KBM-7 (cell line): Measurements from ENCODE around the gene NDUFA13.

Experiments
- DNase-seq: peaks from one replicate; pipeline ENCODE4 v3.0.0-alpha.2; 2015
- in situ Hi-C: fragments of 300-500 bp; cut with MboI; formaldehyde crosslinking; loops from 2 replicates; pipeline ENCODE4 v1.14.3; 2020; ENCODE audit warnings: low sequenced_read_pairs, low pct_unique_long_range_greater_than_20kb, mixed read lengths

Gene NDUFA13

GRCh38 chr19:19540715-19541515 is 24.9 kb downstream of the NDUFA13 start:
- in situ Hi-C loops: loop anchor here (25.0 kb wide), 1 partner anchor 396 kb away; no protein-coding TSS in a partner anchor

DNA sequence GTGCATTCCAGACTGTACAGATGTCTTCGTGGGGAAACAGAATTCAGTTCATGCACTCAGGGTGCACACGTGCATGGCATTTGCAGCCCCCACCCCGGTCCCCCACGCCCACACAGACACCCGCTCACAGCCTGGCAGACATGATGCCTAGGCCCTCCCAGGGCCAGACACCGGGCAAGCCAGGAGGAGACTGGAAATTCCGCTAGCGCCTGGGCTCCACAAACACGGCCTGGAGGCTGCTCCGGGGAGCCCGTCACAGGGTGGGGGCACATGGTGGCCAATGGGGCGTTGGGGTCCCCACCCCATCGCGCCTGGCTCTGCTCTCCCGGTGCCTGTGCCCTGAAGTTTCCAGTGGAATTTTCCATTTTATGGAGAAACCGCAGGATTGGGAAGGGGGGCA is 25.6 kb downstream of the NDUFA13 start:
- in situ Hi-C loops: loop anchor here (25.0 kb wide), 1 partner anchor 396 kb away; no protein-coding TSS in a partner anchor

More at GRCh38 chr19:19540715-19541515, 24.9 kb downstream of the NDUFA13 start:
- DNase-seq: no peak

GRCh38 chr19:19542507-19542906 is 26.5 kb downstream of the NDUFA13 start:
- in situ Hi-C loops: loop anchor here (25.0 kb wide), 1 partner anchor 395 kb away; no protein-coding TSS in a partner anchor
- no peak for DNase-seq

More for the DNA sequence above, 25.6 kb downstream of the NDUFA13 start:
- no peak for DNase-seq

DNA sequence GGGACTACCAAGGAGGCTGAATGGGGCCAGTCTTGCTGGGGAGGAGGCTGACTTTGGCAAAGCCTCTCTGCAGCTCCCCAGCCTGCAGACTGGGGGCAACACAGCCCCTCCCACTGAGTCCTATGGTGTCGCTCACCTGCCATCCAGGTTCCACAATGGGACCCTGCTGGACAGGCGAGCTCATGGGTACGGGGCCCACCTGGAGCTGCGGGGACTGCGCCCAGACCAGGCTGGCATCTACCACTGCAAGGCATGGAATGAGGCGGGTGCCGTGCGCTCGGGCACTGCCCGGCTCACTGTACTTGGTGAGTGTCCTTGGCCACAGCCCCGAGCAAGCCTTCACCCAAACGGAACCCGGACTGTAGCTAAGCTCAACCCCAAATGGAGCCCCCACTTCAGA is 27.1 kb downstream of the NDUFA13 start:
- in situ Hi-C loops: loop anchor here (25.0 kb wide), 1 partner anchor 394 kb away; no protein-coding TSS in a partner anchor

DNA sequence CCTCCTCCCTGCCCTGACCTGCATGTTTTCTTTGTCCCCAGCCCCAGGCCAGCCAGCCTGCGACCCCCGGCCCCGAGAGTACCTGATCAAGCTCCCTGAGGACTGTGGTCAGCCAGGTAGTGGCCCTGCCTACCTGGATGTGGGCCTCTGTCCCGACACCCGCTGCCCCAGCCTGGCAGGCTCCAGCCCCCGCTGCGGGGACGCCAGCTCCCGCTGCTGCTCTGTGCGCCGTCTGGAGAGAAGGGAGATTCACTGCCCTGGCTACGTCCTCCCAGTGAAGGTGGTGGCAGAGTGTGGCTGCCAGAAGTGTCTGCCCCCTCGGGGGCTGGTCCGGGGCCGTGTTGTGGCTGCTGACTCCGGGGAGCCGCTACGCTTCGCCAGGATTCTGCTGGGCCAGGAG is 27.6 kb downstream of the NDUFA13 start:
- in situ Hi-C loops: loop anchor here (25.0 kb wide), 1 partner anchor 394 kb away; no protein-coding TSS in a partner anchor
- DNase-seq: no peak

More for the DNA sequence above, 27.1 kb downstream of the NDUFA13 start:
- no peak for DNase-seq

- DNase-seq: no peak
- in situ Hi-C loops: loop anchor here (25.0 kb wide), 1 partner anchor 393 kb away; no protein-coding TSS in a partner anchor
Measured at GRCh38 chr19:19544257-19544953, 28.4 kb downstream of the NDUFA13 start.

- in situ Hi-C loops: loop anchor here (25.0 kb wide), 1 partner anchor 392 kb away; no protein-coding TSS in a partner anchor
- DNase-seq: no peak
Measured at GRCh38 chr19:19544954-19545591, 29.0 kb downstream of the NDUFA13 start.

DNA sequence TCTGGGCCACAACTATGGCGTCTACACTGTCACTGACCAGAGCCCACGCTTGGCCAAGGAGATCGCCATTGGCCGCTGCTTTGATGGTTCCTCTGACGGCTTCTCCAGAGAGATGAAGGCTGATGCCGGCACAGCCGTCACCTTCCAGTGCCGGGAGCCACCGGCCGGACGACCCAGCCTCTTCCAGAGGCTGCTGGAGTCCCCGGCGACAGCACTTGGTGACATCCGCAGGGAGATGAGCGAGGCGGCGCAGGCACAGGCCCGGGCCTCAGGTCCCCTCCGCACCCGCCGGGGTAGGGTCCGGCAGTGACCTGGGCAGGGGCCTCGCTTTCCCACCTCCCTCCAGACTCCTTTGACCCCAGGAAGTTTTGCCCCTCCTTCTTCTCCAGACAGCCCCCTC is 29.7 kb downstream of the NDUFA13 start:
- in situ Hi-C loops: loop anchor here (25.0 kb wide), 1 partner anchor 392 kb away; no protein-coding TSS in a partner anchor
- no peak for DNase-seq

DNA sequence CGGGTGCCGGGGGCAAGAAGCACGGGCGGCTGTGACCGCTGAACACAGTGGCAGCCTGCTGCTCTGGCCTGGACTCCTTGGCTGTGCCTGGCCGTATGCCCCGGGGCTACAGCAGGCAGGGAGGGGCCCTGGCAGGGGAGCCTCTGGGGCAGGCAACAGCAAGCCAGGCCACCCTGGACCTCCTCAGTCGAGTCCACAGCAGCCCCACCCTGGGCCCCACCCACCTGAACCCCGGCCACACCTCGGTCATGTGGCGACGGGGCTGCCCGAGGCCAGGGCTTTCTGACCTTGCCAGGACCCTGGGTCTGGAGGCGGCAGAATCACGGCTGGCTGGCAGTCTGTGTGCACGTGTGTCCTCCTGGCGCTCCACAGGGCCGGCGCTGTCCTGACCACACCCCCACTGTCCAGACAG is 30.7 kb downstream of the NDUFA13 start:
- no peak for DNase-seq
- in situ Hi-C loops: loop anchor here (25.0 kb wide), 1 partner anchor 391 kb away; no protein-coding TSS in a partner anchor

GRCh38 chr19:19547674-19548336 is 31.8 kb downstream of the NDUFA13 start:
- no peak for DNase-seq
- in situ Hi-C loops: loop anchor here (25.0 kb wide), 1 partner anchor 389 kb away; no protein-coding TSS in a partner anchor

DNA sequence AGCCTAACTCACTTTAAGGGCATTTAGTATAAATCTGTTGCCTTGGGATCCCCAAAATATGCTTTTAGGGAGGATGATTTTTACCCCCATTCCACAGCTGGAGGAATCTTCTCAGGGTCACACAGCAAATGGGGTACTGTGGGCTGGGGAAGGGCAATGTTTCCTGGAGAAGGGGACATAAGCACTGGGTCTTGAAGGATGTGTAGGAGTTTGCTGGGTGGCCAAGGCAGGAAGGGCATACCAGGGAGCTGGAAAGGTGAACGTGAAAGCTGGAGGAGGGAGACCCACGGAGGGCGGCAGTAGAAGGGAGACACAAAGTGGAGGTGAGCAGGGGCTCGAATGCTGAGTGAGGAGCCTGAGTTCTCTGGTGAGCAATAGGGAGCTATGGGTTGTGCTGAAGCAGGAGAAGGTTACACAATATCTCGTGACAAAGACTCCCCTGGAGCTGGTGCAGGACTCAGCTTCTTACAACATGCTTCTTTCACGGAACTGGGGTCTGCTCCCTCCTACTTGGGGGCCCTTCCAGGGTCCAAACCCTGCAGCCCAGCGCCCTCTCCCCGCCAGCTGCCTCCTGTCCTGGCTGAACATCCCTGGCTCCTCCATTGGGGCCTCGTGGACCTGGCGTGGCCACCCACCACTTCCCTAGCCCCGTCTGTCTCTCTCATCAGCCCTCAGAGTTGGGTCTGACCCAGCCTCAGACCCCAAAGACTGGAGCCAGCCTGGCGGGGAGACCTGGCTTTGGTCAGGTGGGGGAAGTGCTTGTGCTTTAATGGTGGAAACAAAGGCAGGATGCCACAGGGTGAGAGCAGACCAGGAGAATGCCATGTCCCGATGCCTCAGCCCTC is 33.1 kb downstream of the NDUFA13 start:
- in situ Hi-C loops: loop anchor here (25.0 kb wide), 1 partner anchor 388 kb away; no protein-coding TSS in a partner anchor
- no peak for DNase-seq

- in situ Hi-C loops: loop anchor here (25.0 kb wide), 1 partner anchor 387 kb away; no protein-coding TSS in a partner anchor
- DNase-seq: no peak
Measured at GRCh38 chr19:19549804-19550464, 33.9 kb downstream of the NDUFA13 start.

DNA sequence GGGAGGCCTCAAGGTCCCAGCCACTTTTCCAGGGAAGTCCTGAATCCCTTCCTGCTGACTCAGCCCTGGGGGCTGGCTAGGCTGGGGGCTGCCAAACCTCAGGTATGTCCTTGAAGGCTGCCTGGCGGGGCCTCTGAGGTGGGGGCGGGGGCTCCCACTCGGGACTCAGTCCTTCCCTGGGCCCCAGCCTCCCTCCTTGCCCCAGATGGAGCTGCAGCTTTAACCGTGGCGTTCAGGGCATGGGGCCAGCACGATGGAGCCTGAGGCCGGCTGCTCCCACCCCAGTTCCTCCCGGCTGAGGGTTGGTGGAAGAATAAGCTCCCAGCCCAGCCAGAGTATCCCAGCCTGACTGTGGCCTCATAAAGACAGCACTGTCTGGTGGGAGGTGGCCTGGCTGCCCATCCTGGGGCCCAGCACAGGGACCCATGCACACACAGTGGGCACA is 34.5 kb downstream of the NDUFA13 start:
- in situ Hi-C loops: no loop called here
- no peak for DNase-seq

GRCh38 chr19:19550972-19551852 is 35.2 kb downstream of the NDUFA13 start:
- in situ Hi-C loops: no loop called here
- DNase-seq: no peak

DNA sequence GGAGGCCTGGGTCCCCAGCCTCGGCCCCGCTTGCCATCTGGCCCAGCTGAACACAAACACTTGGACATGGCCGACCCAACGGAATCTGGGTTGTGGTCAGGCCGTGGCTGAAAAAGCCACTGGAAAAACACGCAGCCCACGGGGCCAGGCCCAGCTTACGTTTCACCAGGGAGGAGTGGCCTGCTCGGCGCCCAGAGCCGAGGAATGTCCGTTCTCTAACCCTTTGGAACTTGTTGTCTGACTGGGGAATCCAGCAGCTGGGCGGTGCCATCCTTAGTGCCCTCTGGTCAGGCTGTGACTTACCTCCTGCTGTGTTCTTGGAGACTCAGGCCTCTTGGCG is 35.8 kb downstream of the NDUFA13 start:
- DNase-seq: no peak
- in situ Hi-C loops: no loop called here

GRCh38 chr19:19552798-19553197 is 36.8 kb downstream of the NDUFA13 start:
- DNase-seq: no peak
- in situ Hi-C loops: no loop called here
